H9 (cell line): Measurements from ENCODE around the gene SENP2. TPM values are rescaled to one million over a fixed set of nuclear protein-coding genes. Genes with fewer than 3 reads are reported as not detected.

ENCODE experiments used
- DNase-seq: peaks from one replicate; pipeline ENCODE4 v3.0.0-alpha.2; 2017
- H2AFZ ChIP-seq: one replicate; pipeline ENCODE4 v1.6.1; 2013; ENCODE audit warnings: mild to moderate bottlenecking, low read length, control low read depth, moderate library complexity
- H2AK5ac ChIP-seq: 2 replicates; pipeline ENCODE4 v1.6.1; 2013; ENCODE audit warnings: low read length, control low read depth, mixed read lengths; ENCODE audit not compliant: insufficient read length
- H2BK120ac ChIP-seq: one replicate; pipeline ENCODE4 v1.6.1; 2013; ENCODE audit warnings: low read depth, mild to moderate bottlenecking, low read length, control low read depth, inconsistent platforms; ENCODE audit not compliant: poor library complexity, severe bottlenecking
- H2BK12ac ChIP-seq: 2 replicates; pipeline ENCODE4 v1.6.1; 2013; ENCODE audit warnings: low read length, control low read depth, mixed read lengths, low read depth; ENCODE audit not compliant: insufficient read length
- H2BK15ac ChIP-seq: 2 replicates; pipeline ENCODE4 v1.6.1; 2013; ENCODE audit warnings: low read depth, low read length, control low read depth
- H2BK20ac ChIP-seq: one replicate; pipeline ENCODE4 v1.6.1; 2013; ENCODE audit warnings: low read depth, mild to moderate bottlenecking, low read length, control low read depth, inconsistent platforms; ENCODE audit not compliant: poor library complexity, severe bottlenecking
- H2BK5ac ChIP-seq: 2 replicates; pipeline ENCODE4 v1.6.1; 2013; ENCODE audit warnings: low read length, control low read depth, mixed read lengths; ENCODE audit not compliant: insufficient read length
- H3K14ac ChIP-seq: 2 replicates; pipeline ENCODE4 v1.6.1; 2013; ENCODE audit warnings: low read length, control low read depth; ENCODE audit not compliant: insufficient read depth
- H3K18ac ChIP-seq: 2 replicates; pipeline ENCODE4 v1.6.1; 2013; ENCODE audit warnings: low read depth, mild to moderate bottlenecking, mixed read lengths, low read length, control low read depth; ENCODE audit not compliant: insufficient read length
- H3K23ac ChIP-seq: 2 replicates; pipeline ENCODE4 v1.6.1; 2013; ENCODE audit warnings: low read length, control low read depth, mixed read lengths, low read depth; ENCODE audit not compliant: insufficient read length
- H3K23me2 ChIP-seq: 2 replicates; pipeline ENCODE4 v1.6.1; 2013; ENCODE audit warnings: low read depth, mild to moderate bottlenecking, mixed read lengths, low read length, control low read depth; ENCODE audit not compliant: insufficient read length, poor library complexity, severe bottlenecking
- H3K27ac ChIP-seq: 2 replicates; pipeline ENCODE4 v1.5.1; 2013; ENCODE audit warnings: low read length, control low read depth, mixed read lengths, low read depth; ENCODE audit not compliant: insufficient read length
- H3K27me3 ChIP-seq: 2 replicates; pipeline ENCODE4 v1.6.1; 2013; ENCODE audit warnings: low read length, control low read depth, inconsistent platforms; ENCODE audit not compliant: insufficient read depth
- H3K4ac ChIP-seq: 2 replicates; pipeline ENCODE4 v1.6.1; 2013; ENCODE audit warnings: low read depth, mild to moderate bottlenecking, control low read depth, inconsistent platforms, low read length, moderate library complexity
- H3K4me1 ChIP-seq: 2 replicates; pipeline ENCODE4 v1.6.1; 2013; ENCODE audit warnings: low read length, control low read depth, inconsistent platforms; ENCODE audit not compliant: insufficient read depth
- H3K4me2 ChIP-seq: 2 replicates; pipeline ENCODE4 v1.6.1; 2013; ENCODE audit warnings: low read length, control low read depth, mixed read lengths; ENCODE audit not compliant: insufficient read length, insufficient read depth
- H3K56ac ChIP-seq: 2 replicates; pipeline ENCODE4 v1.6.1; 2013; ENCODE audit warnings: low read depth, mild to moderate bottlenecking, mixed read lengths, low read length, control low read depth; ENCODE audit not compliant: insufficient read length
- H3K79me1 ChIP-seq: 2 replicates; pipeline ENCODE4 v1.6.1; 2013; ENCODE audit warnings: low read depth, mild to moderate bottlenecking, moderate library complexity, low read length, control low read depth, inconsistent platforms; ENCODE audit not compliant: insufficient read depth, poor library complexity, severe bottlenecking
- H3K79me2 ChIP-seq: 2 replicates; pipeline ENCODE4 v1.6.1; 2013; ENCODE audit warnings: low read length, control low read depth, inconsistent platforms; ENCODE audit not compliant: insufficient read depth
- H3K9ac ChIP-seq: 2 replicates; pipeline ENCODE4 v1.6.1; 2013; ENCODE audit warnings: low read length, control low read depth, mixed read lengths; ENCODE audit not compliant: insufficient read length; ENCODE audit errors: extremely low read depth
- H3K9me3 ChIP-seq: one replicate; pipeline ENCODE4 v1.6.1; 2013; ENCODE audit warnings: low read depth, low read length, inconsistent platforms; ENCODE audit not compliant: control insufficient read depth
- H3T11ph ChIP-seq: one replicate; pipeline ENCODE4 v1.6.1; 2013; ENCODE audit warnings: mild to moderate bottlenecking, low read length, control low read depth, inconsistent platforms
- H4K20me1 ChIP-seq: one replicate; pipeline ENCODE4 v1.6.1; 2013; ENCODE audit not compliant: control insufficient read depth, insufficient read length, insufficient read depth
- H4K5ac ChIP-seq: 2 replicates; pipeline ENCODE4 v1.6.1; 2013; ENCODE audit warnings: low read depth, mild to moderate bottlenecking, mixed read lengths, low read length, control low read depth; ENCODE audit not compliant: insufficient read length
- H4K8ac ChIP-seq: replicated peaks from 2 replicates; pipeline ENCODE4 v1.6.1; 2013; ENCODE audit warnings: low read length, control low read depth, mixed read lengths, low read depth; ENCODE audit not compliant: insufficient read length
- H4K91ac ChIP-seq: 2 replicates; pipeline ENCODE4 v1.6.1; 2013; ENCODE audit warnings: low read depth, mild to moderate bottlenecking, moderate library complexity, mixed read lengths, low read length, control low read depth; ENCODE audit not compliant: insufficient read length
- H3K27ac Mint-ChIP-seq, 3 experiments: 2 replicates in 2 of 3; 3 replicates in 1 of 3; pipeline ENCODE4 v1.8.0; 2020 to 2021; ENCODE audit warnings: mixed read lengths in 3 of 3, mild to moderate bottlenecking in 1 of 3, moderate library complexity in 1 of 3
- H3K27me3 Mint-ChIP-seq: 2 replicates; pipeline ENCODE4 v1.8.0; 2021; ENCODE audit warnings: low read depth, mild to moderate bottlenecking, moderate library complexity, mixed read lengths
- H3K36me3 Mint-ChIP-seq, 3 experiments: 2 replicates in 2 of 3; 3 replicates in 1 of 3; pipeline ENCODE4 v1.8.0; 2020 to 2021; ENCODE audit warnings: low read depth in 3 of 3, mixed read lengths in 3 of 3; ENCODE audit not compliant: insufficient read depth in 1 of 3
- H3K4me1 Mint-ChIP-seq, 2 experiments: 2 replicates each; pipeline ENCODE4 v1.8.0; 2020; ENCODE audit warnings: mixed read lengths in 2 of 2
- H3K4me3 Mint-ChIP-seq, 2 experiments: 2 replicates in 1 of 2; 3 replicates in 1 of 2; pipeline ENCODE4 v1.8.0; 2020 to 2021; ENCODE audit warnings: mild to moderate bottlenecking in 2 of 2, mixed read lengths in 2 of 2, moderate library complexity in 1 of 2
- H3K9me3 Mint-ChIP-seq, 2 experiments: 2 replicates in 1 of 2; 3 replicates in 1 of 2; pipeline ENCODE4 v1.8.0; 2020; ENCODE audit warnings: mild to moderate bottlenecking in 2 of 2, mixed read lengths in 2 of 2, moderate library complexity in 1 of 2
- WGBS: extraction: QIAGEN DNeasy Blood & Tissue Kit; methylation state at CpG from one replicate; pipeline ENCODE4 v1.1.7; 2013; ENCODE audit warnings: missing lambda C conversion rate, low lambda C conversion rate, mixed read lengths; ENCODE audit not compliant: insufficient read length; ENCODE audit errors: extremely low coverage; 5-methylcytosine and 5-hydroxymethylcytosine counted together
- total RNA-seq: library from RNA; stranded (reverse); gene quantifications from 2 replicates; pipeline ENCODE4 v1.2.1, GENCODE V29; 2021
- TF ChIP-seq, protein P1 (sequence below): fragments of 200-600 bp; sonication (generic); conservative IDR thresholded peaks from 3 replicates; pipeline ENCODE4 v1.8.0; 2021; ENCODE audit warnings: antibody characterized with exemption, mild to moderate bottlenecking

The SENP2 gene
- total RNA-seq, 1 experiment from 2014 or later, result 90.1 TPM

DNA sequence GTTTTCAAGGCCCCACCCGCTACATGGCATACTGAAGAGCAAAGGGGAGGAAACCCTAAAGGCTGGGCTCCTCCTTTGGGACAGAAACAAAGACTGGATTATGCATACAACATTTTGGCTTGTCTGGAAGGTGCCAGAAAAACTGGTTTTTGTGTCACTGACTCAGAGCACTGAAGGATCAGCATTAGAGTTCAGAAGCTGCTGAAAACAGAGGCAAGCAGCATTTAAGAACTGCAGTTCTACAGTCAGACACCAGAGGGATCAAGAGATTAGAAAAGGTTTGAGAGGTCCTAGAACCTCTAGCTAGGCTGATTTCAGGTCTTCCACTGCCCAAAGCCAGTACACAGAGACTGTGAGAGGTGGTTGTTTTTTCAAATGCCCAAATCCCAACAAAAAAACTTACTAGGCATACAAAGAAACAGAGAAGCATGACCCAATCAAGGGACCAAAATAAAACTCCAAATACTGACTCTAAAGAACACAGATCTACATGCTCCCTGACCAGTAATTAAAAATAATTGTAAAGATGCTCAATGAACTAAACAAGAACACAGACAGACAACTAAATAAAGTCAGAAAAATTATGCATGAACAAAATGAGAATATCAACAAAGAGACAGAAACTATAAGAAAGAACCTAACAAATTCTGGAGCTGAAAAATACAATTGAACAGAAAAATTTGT lies 91.2 kb downstream of the SENP2 start:
- Histone ChIP-seq H2BK20ac (no peak overlapping the region), H3K9me3 (no peaks in the 10 kb centered on the region), H4K5ac (no peak overlapping the region), H2AK5ac (no peak overlapping the region), H3K27me3 (no peaks in the 10 kb centered on the region), H3K27ac (no peak overlapping the region), H3K4me1 (no peaks in the 10 kb centered on the region), H4K8ac (no peak overlapping the region), H3K4me2 (no peak overlapping the region), H3K79me1 (peaks cover 3% of the 10 kb centered on the region), H3K23ac (no peak overlapping the region), H3K79me2 (no peaks in the 10 kb centered on the region), H3K9ac (no peak overlapping the region), H2BK5ac (no peak overlapping the region), H3K23me2 (no peaks in the 10 kb centered on the region), H2BK12ac (no peak overlapping the region), H3K18ac (no peak overlapping the region), H3K4ac (no peak overlapping the region), H3T11ph (no peak overlapping the region), H4K20me1 (no peaks in the 10 kb centered on the region), H2BK120ac (no peak overlapping the region), H2AFZ (no peak overlapping the region), H2BK15ac (no peak overlapping the region), H3K14ac (no peak overlapping the region), H4K91ac (no peak overlapping the region), H3K56ac (no peak overlapping the region)
- WGBS, result no CpG with 5 or more reads among the region's 1 CpG
- H3K4me3 Mint-ChIP-seq, result no peak overlapping the region
- H3K9me3 Mint-ChIP-seq, result no peaks in the 10 kb centered on the region
- H3K27ac Mint-ChIP-seq, result peak overlapping the region in 1 of 3 experiments; percentile 45; a peak in 2 of 7 replicates
- no peak for DNase-seq
- H3K27me3 Mint-ChIP-seq, result no peaks in the 10 kb centered on the region
- TF ChIP-seq, protein P1, sequence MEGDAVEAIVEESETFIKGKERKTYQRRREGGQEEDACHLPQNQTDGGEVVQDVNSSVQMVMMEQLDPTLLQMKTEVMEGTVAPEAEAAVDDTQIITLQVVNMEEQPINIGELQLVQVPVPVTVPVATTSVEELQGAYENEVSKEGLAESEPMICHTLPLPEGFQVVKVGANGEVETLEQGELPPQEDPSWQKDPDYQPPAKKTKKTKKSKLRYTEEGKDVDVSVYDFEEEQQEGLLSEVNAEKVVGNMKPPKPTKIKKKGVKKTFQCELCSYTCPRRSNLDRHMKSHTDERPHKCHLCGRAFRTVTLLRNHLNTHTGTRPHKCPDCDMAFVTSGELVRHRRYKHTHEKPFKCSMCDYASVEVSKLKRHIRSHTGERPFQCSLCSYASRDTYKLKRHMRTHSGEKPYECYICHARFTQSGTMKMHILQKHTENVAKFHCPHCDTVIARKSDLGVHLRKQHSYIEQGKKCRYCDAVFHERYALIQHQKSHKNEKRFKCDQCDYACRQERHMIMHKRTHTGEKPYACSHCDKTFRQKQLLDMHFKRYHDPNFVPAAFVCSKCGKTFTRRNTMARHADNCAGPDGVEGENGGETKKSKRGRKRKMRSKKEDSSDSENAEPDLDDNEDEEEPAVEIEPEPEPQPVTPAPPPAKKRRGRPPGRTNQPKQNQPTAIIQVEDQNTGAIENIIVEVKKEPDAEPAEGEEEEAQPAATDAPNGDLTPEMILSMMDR, result peak; percentile 74
- peaks cover 0 to 7% of the 10 kb centered on the region in 2 experiments; a peak in 3 of 4 replicates for H3K4me1 Mint-ChIP-seq
- H3K36me3 Mint-ChIP-seq, result peaks cover 35 to 58% (median 56%) of the 10 kb centered on the region in 3 experiments; a peak in 6 of 7 replicates
